ENCODE results near the gene TBC1D3H.
"Not testable (repeated sequence)": the region's sequence is repeated elsewhere in the genome, so short reads cannot be mapped to it uniquely, and the experiment has no call there.

Gene TBC1D3H

GRCh38 chr17:36388385-36389245, at the start of gene TBC1D3H:
TBC1D3H (minus strand) TSS chr17:36388435; CDS start chr17:36386895, 1,540 bp downstream.
- DNase-seq (ENCODE audit: low spot score); H3K27me3 Mint-ChIP-seq (ENCODE audit: low read depth); H3K4me3 Mint-ChIP-seq: not testable (repeated sequence)

GRCh38 chr17:36428891-36429290, 40.7 kb upstream of the TBC1D3H start:
- H3K9me3 Mint-ChIP-seq; H3K4me1 Mint-ChIP-seq (ENCODE audit: low read depth); DNase-seq (ENCODE audit: low spot score); H3K36me3 Mint-ChIP-seq (ENCODE audit: low read depth); H3K4me3 Mint-ChIP-seq; H3K27ac Mint-ChIP-seq; H3K27me3 Mint-ChIP-seq (ENCODE audit: low read depth): not testable (repeated sequence)

More at GRCh38 chr17:36388385-36389245, at the start of gene TBC1D3H:
- H3K36me3 Mint-ChIP-seq (ENCODE audit: low read depth); H3K27ac Mint-ChIP-seq; H3K9me3 Mint-ChIP-seq; H3K4me1 Mint-ChIP-seq (ENCODE audit: low read depth): not testable (repeated sequence)

DNA sequence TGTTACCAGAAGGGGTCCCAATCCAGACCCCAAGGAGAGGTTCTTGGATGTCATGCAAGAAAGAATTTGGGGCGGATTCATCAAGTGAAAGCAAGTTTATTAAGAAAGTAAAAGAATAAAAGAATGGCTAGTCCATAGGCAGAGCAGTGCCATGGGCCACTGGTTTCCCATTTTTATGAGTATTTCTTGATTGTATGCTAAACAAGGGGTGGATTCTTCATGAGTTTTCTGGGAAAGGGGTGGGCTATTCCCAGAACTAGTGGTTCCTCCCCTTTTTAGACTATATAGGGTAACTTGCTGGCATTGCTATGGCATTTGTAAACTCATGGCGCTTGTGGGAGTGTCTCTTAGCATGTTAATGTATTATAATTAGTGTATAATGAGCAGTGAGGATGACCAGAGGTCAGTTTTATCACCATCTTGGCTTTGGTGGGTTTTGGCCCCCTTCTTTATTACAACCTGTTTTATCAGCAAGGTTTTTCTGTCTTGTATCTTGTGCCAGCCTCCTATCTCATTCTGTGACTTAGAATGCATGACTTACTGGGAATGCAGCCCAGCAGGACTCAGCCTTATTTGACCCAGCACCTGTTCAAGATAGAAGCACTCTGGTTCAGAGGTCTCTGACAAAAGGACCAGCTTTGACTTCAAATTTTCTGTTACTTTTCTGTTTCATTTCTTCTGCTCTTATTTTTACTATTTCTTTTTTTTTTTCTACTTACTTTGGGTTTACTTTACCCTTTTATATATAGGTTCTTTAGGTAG, 27.1 kb upstream of the TBC1D3H start:
- not testable (repeated sequence) for H3K4me3 Mint-ChIP-seq; H3K27me3 Mint-ChIP-seq (ENCODE audit: low read depth); DNase-seq (ENCODE audit: low spot score); H3K9me3 Mint-ChIP-seq; H3K4me1 Mint-ChIP-seq (ENCODE audit: low read depth); H3K36me3 Mint-ChIP-seq (ENCODE audit: low read depth); H3K27ac Mint-ChIP-seq

DNA sequence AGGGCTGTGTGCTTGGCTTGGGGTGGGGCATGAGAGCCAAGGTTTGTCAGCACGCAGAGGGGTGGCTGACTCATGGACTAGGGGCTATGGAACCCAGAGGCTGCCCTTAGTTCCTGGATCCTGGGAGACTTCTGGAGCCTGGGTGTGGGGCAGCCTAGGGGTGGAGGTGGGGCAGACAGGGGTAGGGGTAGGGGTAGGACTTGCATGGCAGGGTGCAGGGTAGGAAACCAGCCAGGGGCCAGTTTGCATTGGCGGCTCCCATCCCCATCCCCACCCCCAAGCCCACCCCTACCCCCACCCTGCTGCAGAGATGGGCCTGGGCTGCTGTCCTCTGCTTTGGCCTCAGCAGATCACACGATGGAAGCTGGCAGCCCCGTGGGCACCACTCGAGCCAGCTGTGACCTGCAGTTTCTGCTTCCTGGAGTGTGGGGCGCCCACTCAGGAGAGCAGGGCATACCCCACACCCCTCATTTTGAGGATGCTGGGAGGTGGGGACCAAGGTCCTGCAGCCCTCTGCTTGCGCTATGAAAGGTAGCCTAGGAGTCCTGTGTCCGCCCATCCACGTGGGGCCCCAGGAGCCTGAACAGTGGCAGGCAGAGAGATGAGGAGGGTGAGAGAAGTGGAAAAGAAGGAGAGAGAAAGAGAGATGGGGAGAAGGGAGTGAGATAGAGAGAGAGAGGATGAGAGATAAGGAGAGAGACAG, 2.9 kb upstream of the TBC1D3H start:
- DNase-seq (ENCODE audit: low spot score); H3K27ac Mint-ChIP-seq; H3K4me3 Mint-ChIP-seq; H3K9me3 Mint-ChIP-seq; H3K27me3 Mint-ChIP-seq (ENCODE audit: low read depth); H3K36me3 Mint-ChIP-seq (ENCODE audit: low read depth); H3K4me1 Mint-ChIP-seq (ENCODE audit: low read depth): not testable (repeated sequence)

DNA sequence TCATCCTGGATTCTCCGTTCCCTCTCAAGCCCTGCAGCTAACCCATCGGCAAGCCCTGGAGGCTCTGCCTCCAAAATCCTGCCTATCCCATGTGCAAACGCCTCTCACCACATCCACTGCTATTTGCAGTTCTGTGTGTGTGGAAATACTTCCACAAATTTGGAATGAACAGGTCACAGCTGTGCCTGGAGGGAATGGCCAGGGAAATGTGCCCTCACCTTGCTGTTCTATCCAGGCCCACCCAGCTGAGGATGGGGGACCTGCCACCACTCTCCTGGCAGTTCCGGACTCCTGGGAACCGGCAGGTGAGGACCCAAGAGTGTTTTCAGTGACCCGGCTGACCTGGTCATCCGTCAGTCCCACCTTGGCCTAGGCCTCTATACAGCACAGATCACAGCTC, 12.3 kb downstream of the TBC1D3H start:
- H3K36me3 Mint-ChIP-seq (ENCODE audit: low read depth); H3K27me3 Mint-ChIP-seq (ENCODE audit: low read depth); H3K4me1 Mint-ChIP-seq (ENCODE audit: low read depth); H3K9me3 Mint-ChIP-seq; H3K27ac Mint-ChIP-seq; H3K4me3 Mint-ChIP-seq; DNase-seq (ENCODE audit: low spot score): not testable (repeated sequence)

DNA sequence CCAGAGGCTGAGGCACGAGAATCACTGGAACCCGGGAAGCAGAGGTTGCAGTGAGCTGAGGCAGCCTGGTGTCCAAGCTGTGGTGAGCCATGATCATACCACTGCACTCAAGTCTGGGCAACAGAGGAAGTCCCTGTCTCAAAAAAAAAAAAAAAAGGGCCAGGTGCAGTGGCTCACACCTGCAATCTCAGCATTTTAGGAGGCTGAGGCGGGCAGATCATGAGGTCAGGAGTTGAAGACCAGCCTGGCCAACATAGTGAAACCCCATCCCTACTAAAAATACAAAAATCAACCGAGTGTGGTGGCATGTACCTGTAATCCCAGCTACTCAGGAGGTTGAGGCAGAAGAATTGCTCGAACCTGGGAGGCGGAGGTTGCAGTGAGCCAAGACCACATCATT, 25.7 kb downstream of the TBC1D3H start:
- H3K9me3 Mint-ChIP-seq; H3K4me1 Mint-ChIP-seq (ENCODE audit: low read depth); H3K27me3 Mint-ChIP-seq (ENCODE audit: low read depth); DNase-seq (ENCODE audit: low spot score); H3K36me3 Mint-ChIP-seq (ENCODE audit: low read depth); H3K27ac Mint-ChIP-seq; H3K4me3 Mint-ChIP-seq: not testable (repeated sequence)

Data from T-helper 2 cell treated with Interferon-gamma antibody and Interleukin-4, amounts not matched to agents 5 μg/mL and 100 μg/mL, for 36 hours (primary cell).